Measurements from ENCODE around the gene TMPRSS11B. TPM values are rescaled to one million over a fixed set of nuclear protein-coding genes. Genes with fewer than 3 reads are reported as not detected.

TMPRSS11B gene, protein sequence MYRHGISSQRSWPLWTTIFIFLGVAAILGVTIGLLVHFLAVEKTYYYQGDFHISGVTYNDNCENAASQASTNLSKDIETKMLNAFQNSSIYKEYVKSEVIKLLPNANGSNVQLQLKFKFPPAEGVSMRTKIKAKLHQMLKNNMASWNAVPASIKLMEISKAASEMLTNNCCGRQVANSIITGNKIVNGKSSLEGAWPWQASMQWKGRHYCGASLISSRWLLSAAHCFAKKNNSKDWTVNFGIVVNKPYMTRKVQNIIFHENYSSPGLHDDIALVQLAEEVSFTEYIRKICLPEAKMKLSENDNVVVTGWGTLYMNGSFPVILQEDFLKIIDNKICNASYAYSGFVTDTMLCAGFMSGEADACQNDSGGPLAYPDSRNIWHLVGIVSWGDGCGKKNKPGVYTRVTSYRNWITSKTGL
- polyA plus RNA-seq, result not detected in 2 replicates

DNA sequence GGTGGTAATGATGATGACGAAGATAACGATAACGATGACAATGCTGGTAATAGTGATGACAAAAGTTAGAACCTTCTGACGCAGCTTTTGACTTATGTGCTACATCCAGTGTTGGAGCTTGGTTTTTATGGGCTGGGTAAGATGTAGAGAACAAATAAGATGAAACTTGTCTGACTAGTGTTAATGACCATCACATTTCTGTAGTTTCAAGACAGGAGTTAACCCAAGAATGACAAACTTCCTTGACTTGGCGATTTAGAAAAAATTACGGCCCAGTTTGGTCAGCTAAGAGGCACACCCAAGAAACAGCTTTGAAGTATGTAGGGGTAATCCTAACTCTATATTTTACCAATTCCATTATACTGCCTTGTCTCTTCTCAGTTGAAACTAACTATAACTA, at the start of gene TMPRSS11B:
TMPRSS11B (minus strand) TSS at position 101 of the 400 bp plus-strand sequence. CDS start 136 bp downstream, outside the sequence.

Other genes starting within 250 kb of the TMPRSS11B start
- gene TMPRSS11F, start 115.8 kb downstream of the TMPRSS11B start, polyA plus RNA-seq, result not detected in 2 replicates
- gene YTHDC1, start 104.4 kb upstream of the TMPRSS11B start, polyA plus RNA-seq, result 23.7 and 26.3 TPM in 2 replicates
- gene TMPRSS11E, start 201.8 kb upstream of the TMPRSS11B start, polyA plus RNA-seq, result not detected in 2 replicates

All from Purkinje cell (primary cell).